HG03354 (cell line): ENCODE measurements around the gene PRSS48.
"Not testable (repeated sequence)": the region's sequence is repeated elsewhere in the genome, so short reads cannot be mapped to it uniquely, and the experiment has no call there.

Experiments used
- ATAC-seq: cut with Tn5 transposase; IDR thresholded peaks from one replicate; pipeline ENCODE4 v1.9.1; 2021; ENCODE audit warnings: mild to moderate bottlenecking; ENCODE audit not compliant: unreplicated experiment, poor library complexity, severe bottlenecking

The PRSS48 gene

DNA sequence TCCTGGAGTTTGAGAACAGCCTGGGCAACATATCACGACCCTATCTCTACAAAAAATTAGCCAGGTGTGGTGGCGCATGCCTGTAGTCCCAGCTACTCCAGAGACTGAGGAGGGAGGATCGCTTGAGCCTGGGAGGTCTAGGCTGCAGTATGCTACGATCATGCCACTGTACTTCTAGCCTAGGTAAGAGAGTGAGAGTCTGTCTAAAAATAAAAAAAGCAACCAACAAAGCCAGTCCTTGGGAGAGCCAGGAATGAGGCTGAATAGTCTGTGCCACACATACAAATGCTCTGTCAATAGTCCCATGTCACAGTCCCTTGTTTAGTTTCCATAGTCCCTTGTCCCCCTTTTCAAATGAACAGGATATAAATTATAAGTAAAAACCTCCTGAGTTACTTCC lies 19.3 kb upstream of the PRSS48 start:
- ATAC-seq, result no peak

GRCh38 chr4:151259752-151260151 lies 17.2 kb upstream of the PRSS48 start:
- ATAC-seq, result no peak

- ATAC-seq, result no peak
Measured at GRCh38 chr4:151260526-151260925, 16.4 kb upstream of the PRSS48 start.

- no peak for ATAC-seq
Measured at GRCh38 chr4:151263455-151263854, 13.5 kb upstream of the PRSS48 start.

GRCh38 chr4:151266497-151266896 lies 10.5 kb upstream of the PRSS48 start:
- no peak for ATAC-seq

DNA sequence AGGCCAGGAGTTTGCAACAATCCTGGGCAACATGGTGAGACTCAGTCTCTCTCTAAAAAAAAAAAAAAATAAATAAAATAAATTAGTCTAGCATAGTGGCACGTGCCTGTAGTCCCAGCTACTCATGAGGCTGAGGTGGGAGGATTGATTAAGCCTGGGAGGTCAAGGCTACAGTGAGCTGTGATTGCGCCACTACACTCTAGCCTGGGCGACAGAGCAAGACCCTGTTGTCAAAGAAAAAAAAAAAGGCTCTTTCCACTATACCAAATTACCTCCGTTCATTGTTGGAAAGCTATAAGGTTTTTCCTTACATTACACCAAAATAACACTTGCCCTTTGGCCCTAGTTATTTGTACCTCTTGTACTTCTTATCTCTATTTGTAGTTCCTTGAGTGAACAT lies 9.9 kb upstream of the PRSS48 start:
- no peak for ATAC-seq

- no peak for ATAC-seq
Measured at GRCh38 chr4:151267822-151268535, 9.0 kb upstream of the PRSS48 start.

DNA sequence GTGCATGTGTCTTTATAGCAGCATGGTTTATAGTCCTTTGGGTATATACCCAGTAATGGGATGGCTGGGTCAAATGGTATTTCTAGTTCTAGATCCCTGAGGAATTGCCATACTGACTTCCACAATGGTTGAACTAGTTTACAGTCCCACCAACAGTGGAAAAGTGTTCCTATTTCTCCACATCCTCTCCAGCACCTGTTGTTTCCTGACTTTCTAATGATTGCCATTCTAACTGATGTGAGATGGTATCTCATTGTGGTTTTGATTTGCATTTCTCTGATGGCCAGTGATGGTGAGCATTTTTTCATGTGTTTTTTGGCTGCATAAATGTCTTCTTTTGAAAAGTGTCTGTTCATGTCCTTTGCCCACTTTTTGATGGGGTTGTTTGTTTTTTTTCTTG lies 8.1 kb upstream of the PRSS48 start:
- not testable (repeated sequence) for ATAC-seq

- no peak for ATAC-seq
Measured at GRCh38 chr4:151284534-151285245, 7.7 kb downstream of the PRSS48 start.

DNA sequence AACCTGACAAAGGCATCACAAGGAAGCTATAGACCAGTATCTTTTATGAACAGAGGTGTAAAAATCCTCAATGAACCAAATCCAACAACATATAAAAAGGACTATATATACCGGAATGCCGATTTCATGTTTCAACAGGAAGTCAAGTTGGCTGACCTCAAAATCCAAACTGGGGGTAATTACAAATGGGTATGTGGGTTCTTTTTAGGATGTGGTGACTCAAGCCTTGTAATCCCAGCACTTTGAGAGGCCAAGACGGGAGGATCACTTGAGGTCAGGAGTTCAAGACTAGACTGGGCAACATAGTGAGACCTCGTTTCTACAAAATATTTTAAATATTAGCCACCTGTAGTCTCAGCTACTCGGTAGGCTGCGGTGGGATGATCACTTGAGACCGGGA lies 10.4 kb downstream of the PRSS48 start:
- no peak for ATAC-seq

DNA sequence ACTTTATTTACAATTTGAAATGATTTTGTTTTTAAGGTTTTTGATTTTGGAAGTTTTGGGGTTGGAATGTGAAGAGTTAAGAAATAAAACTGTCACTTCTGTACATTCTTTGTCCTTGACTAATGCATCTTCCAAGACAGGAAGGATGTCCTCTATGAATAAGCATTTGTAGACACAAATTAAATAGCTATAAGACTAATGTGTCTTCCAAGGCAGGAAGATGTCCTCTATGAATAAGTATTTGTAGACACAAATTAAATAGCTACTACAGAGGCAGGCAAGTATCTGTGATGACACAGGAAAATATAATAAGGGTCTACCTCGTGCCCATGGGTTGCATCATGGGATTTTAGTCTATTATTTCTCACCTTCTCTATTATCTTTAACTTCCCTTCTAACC lies 14.5 kb downstream of the PRSS48 start:
- ATAC-seq, result no peak

- no peak for ATAC-seq
Measured at GRCh38 chr4:151292038-151292437, 15.1 kb downstream of the PRSS48 start.

DNA sequence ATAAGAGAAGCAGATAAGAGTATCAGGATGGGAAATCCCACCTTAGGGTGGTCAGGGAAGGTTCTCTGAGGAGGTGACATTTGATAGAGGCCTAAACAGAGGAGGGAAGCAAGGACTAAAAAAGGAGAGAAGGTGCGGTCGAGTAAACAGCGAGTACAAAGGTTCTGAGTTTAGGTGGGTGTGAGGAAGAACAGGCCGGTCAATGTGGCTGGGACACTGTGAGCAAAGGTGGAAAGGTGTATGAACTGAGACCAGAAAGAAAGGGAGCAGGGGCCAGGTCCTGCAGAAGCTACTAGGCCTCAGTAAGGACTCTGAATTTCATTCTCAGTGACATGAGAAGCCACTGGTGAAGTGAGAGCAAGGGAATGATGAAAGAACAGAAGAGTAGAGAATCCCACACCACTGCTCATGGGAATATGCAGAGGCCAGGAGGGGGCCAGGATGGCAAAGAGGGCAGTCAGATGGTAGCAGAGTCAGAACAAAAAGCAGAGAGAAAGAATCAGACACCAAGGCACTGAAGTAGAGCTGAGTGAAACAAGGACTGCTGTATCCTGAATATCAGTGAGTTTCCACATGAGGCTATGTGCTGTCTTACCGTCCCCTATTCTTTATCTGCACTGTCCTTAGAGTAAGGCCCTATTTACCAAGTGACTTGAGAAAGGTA lies 18.0 kb downstream of the PRSS48 start:
- ATAC-seq, result no peak

GRCh38 chr4:151296227-151296626 lies 19.3 kb downstream of the PRSS48 start:
- no peak for ATAC-seq

DNA sequence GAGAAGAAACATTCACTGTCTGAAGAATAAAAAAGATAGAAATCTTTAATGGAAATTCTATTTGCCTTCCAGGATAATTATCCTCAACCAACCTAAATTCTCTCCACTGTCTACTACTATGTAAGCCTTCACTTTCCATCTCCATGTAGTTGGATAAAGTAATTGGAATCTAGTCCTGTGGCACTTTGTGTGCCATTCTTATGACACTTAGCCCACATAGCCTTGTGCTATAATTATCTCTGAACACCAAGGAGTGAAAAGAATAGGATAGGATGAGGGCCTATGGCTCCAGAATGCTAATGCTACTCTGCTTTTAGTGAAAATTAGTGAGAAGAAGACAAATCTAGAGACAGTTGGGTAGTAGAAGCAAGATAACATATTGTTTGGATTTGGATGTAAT lies 20.2 kb downstream of the PRSS48 start:
- ATAC-seq, result no peak

GRCh38 chr4:151302432-151302831 lies 25.5 kb downstream of the PRSS48 start:
- ATAC-seq, result no peak

DNA sequence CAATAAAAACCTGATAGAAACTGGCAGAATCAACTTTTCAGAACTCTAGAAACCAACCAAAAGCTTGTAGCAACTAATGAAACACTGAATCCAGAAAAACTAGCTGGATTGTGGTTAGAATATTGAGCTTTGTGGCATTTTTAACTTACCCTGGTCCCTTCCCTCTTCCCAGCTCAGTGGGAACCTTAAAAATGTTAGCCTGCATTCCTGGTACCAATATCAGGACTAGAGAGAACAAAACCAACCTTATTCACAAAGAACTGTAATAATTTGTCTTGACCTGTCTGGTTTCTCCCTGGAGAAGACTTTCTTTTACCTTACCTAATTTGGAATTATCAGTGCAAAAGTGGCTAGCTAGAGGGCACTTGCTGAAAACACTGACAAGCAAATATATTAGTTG lies 27.3 kb downstream of the PRSS48 start:
- ATAC-seq, result no peak

- peak; percentile 95 for ATAC-seq
Measured at GRCh38 chr4:151304755-151305154, 27.8 kb downstream of the PRSS48 start.

- no peak for ATAC-seq
Measured at GRCh38 chr4:151310124-151310728, 33.3 kb downstream of the PRSS48 start.

- ATAC-seq, result no peak
Measured at GRCh38 chr4:151313306-151314009, 36.5 kb downstream of the PRSS48 start.
